ENCODE measurements around the gene SETDB1.

- TF ChIP-seq POLR2A (IDR thresholded peaks at IDR 0.05; ENCODE audit: low read depth, low read length) (no peak), POLR2AphosphoS5 (IDR thresholded peaks at IDR 0.05; ENCODE audit: low read depth, low read length) (no peak), TAF1 (IDR thresholded peaks at IDR 0.05; ENCODE audit: low read depth, low read length) (no peak), PAX5 (IDR thresholded peaks at IDR 0.05; ENCODE audit: insufficient read depth, low read length, severe bottlenecking) (no peak)
Measured at GRCh38 chr1:150999926-151000325, 73.8 kb downstream of the SETDB1 start.

All from GM12891 (cell line).